ENCODE results near the gene E4F1. TPM values are rescaled to one million over a fixed set of nuclear protein-coding genes. Genes with fewer than 3 reads are reported as not detected.

E4F1 gene
- total and polyA plus RNA-seq, 2 of the 8 experiments (the other 6 are each of a cell fraction or from before 2014, with no cell fraction given) = 22.2 to 27.0 TPM

GRCh38 chr16:2188395-2188794 lies 35.0 kb upstream of the E4F1 start (continued):
- TF ChIP-seq, protein P1, sequence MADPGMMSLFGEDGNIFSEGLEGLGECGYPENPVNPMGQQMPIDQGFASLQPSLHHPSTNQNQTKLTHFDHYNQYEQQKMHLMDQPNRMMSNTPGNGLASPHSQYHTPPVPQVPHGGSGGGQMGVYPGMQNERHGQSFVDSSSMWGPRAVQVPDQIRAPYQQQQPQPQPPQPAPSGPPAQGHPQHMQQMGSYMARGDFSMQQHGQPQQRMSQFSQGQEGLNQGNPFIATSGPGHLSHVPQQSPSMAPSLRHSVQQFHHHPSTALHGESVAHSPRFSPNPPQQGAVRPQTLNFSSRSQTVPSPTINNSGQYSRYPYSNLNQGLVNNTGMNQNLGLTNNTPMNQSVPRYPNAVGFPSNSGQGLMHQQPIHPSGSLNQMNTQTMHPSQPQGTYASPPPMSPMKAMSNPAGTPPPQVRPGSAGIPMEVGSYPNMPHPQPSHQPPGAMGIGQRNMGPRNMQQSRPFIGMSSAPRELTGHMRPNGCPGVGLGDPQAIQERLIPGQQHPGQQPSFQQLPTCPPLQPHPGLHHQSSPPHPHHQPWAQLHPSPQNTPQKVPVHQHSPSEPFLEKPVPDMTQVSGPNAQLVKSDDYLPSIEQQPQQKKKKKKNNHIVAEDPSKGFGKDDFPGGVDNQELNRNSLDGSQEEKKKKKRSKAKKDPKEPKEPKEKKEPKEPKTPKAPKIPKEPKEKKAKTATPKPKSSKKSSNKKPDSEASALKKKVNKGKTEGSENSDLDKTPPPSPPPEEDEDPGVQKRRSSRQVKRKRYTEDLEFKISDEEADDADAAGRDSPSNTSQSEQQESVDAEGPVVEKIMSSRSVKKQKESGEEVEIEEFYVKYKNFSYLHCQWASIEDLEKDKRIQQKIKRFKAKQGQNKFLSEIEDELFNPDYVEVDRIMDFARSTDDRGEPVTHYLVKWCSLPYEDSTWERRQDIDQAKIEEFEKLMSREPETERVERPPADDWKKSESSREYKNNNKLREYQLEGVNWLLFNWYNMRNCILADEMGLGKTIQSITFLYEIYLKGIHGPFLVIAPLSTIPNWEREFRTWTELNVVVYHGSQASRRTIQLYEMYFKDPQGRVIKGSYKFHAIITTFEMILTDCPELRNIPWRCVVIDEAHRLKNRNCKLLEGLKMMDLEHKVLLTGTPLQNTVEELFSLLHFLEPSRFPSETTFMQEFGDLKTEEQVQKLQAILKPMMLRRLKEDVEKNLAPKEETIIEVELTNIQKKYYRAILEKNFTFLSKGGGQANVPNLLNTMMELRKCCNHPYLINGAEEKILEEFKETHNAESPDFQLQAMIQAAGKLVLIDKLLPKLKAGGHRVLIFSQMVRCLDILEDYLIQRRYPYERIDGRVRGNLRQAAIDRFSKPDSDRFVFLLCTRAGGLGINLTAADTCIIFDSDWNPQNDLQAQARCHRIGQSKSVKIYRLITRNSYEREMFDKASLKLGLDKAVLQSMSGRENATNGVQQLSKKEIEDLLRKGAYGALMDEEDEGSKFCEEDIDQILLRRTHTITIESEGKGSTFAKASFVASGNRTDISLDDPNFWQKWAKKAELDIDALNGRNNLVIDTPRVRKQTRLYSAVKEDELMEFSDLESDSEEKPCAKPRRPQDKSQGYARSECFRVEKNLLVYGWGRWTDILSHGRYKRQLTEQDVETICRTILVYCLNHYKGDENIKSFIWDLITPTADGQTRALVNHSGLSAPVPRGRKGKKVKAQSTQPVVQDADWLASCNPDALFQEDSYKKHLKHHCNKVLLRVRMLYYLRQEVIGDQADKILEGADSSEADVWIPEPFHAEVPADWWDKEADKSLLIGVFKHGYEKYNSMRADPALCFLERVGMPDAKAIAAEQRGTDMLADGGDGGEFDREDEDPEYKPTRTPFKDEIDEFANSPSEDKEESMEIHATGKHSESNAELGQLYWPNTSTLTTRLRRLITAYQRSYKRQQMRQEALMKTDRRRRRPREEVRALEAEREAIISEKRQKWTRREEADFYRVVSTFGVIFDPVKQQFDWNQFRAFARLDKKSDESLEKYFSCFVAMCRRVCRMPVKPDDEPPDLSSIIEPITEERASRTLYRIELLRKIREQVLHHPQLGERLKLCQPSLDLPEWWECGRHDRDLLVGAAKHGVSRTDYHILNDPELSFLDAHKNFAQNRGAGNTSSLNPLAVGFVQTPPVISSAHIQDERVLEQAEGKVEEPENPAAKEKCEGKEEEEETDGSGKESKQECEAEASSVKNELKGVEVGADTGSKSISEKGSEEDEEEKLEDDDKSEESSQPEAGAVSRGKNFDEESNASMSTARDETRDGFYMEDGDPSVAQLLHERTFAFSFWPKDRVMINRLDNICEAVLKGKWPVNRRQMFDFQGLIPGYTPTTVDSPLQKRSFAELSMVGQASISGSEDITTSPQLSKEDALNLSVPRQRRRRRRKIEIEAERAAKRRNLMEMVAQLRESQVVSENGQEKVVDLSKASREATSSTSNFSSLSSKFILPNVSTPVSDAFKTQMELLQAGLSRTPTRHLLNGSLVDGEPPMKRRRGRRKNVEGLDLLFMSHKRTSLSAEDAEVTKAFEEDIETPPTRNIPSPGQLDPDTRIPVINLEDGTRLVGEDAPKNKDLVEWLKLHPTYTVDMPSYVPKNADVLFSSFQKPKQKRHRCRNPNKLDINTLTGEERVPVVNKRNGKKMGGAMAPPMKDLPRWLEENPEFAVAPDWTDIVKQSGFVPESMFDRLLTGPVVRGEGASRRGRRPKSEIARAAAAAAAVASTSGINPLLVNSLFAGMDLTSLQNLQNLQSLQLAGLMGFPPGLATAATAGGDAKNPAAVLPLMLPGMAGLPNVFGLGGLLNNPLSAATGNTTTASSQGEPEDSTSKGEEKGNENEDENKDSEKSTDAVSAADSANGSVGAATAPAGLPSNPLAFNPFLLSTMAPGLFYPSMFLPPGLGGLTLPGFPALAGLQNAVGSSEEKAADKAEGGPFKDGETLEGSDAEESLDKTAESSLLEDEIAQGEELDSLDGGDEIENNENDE (IDR thresholded peaks at IDR 0.05; ENCODE audit: insufficient replicate concordance, low read length) = no peak
- TF ChIP-seq TCF12 (IDR thresholded peaks at IDR 0.05; ENCODE audit: low read depth, low read length) = no peak
